Ishikawa (cell line): ENCODE results near the gene ATP6V1G2.

ENCODE experiments used
- CEBPB ChIP-seq: IDR thresholded peaks from 2 replicates; pipeline ENCODE4 v1.6.1; 2012
- CREB1 ChIP-seq: IDR thresholded peaks from 2 replicates; pipeline ENCODE4 v1.6.1; 2012; ENCODE audit warnings: low read depth
- EGR1 ChIP-seq: IDR thresholded peaks from 2 replicates; pipeline ENCODE4 v1.6.1; 2012
- EP300 ChIP-seq: IDR thresholded peaks from 2 replicates; pipeline ENCODE4 v1.6.1; 2012; ENCODE audit warnings: borderline replicate concordance
- FOXM1 ChIP-seq: IDR thresholded peaks from 2 replicates; pipeline ENCODE4 v1.6.1; 2012; ENCODE audit warnings: low read depth, borderline replicate concordance
- NFIC ChIP-seq: IDR thresholded peaks from 2 replicates; pipeline ENCODE4 v1.6.1; 2012
- RAD21 ChIP-seq: IDR thresholded peaks from 2 replicates; pipeline ENCODE4 v1.6.1; 2012; ENCODE audit warnings: low read depth
- TAF1 ChIP-seq: IDR thresholded peaks from 2 replicates; pipeline ENCODE4 v1.6.1; 2012; ENCODE audit warnings: low read depth, mild to moderate bottlenecking
- TCF12 ChIP-seq: IDR thresholded peaks from 2 replicates; pipeline ENCODE4 v1.6.1; 2012; ENCODE audit warnings: low read depth
- TEAD4 ChIP-seq: IDR thresholded peaks from 2 replicates; pipeline ENCODE4 v1.6.1; 2012
- YY1 ChIP-seq: IDR thresholded peaks from 2 replicates; pipeline ENCODE4 v1.6.1; 2012; ENCODE audit warnings: low read depth
- ZBTB7A ChIP-seq: IDR thresholded peaks from 2 replicates; pipeline ENCODE4 v1.6.1; 2012; ENCODE audit warnings: low read depth
- TF ChIP-seq, protein P1 (sequence below): IDR thresholded peaks from 2 replicates; pipeline ENCODE4 v1.6.1; 2012
- TF ChIP-seq, protein P2 (sequence below): IDR thresholded peaks from 2 replicates; pipeline ENCODE4 v1.6.1; 2012; ENCODE audit warnings: low read depth, mild to moderate bottlenecking
- TF ChIP-seq, protein P3 (sequence below): IDR thresholded peaks from 2 replicates; pipeline ENCODE4 v1.6.1; 2012

ATP6V1G2 gene

DNA sequence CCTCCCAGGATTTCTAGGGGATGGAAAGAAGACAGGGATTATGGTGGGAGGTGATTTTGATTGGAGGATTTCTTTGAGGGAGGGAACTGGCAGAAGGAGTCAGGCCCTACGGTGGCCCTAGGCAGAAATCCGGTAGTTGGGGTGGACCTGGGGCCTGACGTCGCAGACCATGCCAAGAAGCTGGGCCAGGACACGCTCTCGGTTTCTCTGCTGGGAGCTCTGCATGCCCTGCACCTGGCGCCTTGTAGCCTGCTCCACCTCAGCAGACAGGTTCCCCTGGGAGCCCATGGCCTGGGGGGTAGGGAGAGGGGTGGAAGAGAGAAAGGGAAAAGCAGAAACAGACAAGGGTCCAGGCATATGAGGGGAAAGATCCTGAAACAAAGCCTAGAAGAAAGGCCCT is 1.1 kb downstream of the ATP6V1G2 start:
- TF ChIP-seq EGR1 (no peak), NFIC (no peak), TAF1 (no peak), CEBPB (no peak), RAD21 (no peak), TEAD4 (no peak), EP300 (no peak), YY1 (no peak), CREB1 (no peak), TCF12 (no peak)
- TF ChIP-seq, protein P1, sequence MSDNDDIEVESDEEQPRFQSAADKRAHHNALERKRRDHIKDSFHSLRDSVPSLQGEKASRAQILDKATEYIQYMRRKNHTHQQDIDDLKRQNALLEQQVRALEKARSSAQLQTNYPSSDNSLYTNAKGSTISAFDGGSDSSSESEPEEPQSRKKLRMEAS = no peak
- TF ChIP-seq, protein P2, sequence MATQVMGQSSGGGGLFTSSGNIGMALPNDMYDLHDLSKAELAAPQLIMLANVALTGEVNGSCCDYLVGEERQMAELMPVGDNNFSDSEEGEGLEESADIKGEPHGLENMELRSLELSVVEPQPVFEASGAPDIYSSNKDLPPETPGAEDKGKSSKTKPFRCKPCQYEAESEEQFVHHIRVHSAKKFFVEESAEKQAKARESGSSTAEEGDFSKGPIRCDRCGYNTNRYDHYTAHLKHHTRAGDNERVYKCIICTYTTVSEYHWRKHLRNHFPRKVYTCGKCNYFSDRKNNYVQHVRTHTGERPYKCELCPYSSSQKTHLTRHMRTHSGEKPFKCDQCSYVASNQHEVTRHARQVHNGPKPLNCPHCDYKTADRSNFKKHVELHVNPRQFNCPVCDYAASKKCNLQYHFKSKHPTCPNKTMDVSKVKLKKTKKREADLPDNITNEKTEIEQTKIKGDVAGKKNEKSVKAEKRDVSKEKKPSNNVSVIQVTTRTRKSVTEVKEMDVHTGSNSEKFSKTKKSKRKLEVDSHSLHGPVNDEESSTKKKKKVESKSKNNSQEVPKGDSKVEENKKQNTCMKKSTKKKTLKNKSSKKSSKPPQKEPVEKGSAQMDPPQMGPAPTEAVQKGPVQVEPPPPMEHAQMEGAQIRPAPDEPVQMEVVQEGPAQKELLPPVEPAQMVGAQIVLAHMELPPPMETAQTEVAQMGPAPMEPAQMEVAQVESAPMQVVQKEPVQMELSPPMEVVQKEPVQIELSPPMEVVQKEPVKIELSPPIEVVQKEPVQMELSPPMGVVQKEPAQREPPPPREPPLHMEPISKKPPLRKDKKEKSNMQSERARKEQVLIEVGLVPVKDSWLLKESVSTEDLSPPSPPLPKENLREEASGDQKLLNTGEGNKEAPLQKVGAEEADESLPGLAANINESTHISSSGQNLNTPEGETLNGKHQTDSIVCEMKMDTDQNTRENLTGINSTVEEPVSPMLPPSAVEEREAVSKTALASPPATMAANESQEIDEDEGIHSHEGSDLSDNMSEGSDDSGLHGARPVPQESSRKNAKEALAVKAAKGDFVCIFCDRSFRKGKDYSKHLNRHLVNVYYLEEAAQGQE = no peak
- TF ChIP-seq, protein P3, sequence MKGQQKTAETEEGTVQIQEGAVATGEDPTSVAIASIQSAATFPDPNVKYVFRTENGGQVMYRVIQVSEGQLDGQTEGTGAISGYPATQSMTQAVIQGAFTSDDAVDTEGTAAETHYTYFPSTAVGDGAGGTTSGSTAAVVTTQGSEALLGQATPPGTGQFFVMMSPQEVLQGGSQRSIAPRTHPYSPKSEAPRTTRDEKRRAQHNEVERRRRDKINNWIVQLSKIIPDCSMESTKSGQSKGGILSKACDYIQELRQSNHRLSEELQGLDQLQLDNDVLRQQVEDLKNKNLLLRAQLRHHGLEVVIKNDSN = no peak

DNA sequence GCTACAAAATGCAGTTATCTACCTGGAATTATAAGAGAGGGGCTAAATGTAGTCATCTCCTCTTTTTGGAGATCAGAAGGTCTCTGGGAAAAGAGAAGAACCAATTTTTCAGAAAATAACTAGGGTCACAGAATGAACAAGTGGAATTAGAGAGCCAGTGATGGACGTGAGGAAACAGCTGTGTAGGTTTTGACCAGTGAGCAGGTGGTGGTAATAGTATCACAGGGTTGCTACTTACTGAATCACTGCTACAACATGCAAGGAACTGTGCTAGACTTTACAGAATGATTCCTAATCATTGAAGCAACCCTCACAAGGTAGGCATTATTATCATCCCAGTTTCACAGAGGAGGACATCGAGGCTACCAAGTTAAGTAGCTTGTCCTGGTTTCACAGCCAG is 1.7 kb downstream of the ATP6V1G2 start:
- TF ChIP-seq, protein P3 = no peak
- TF ChIP-seq, protein P2 = no peak
- TF ChIP-seq EP300 = no peak
- no peak for TF ChIP-seq FOXM1
- TF ChIP-seq YY1 = no peak
- TF ChIP-seq TCF12 = no peak
- TF ChIP-seq CREB1 = no peak
- no peak for TF ChIP-seq NFIC
- no peak for TF ChIP-seq RAD21
- TF ChIP-seq TAF1 = no peak
- TF ChIP-seq, protein P1 = no peak
- TF ChIP-seq EGR1 = no peak
- no peak for TF ChIP-seq CEBPB

DNA sequence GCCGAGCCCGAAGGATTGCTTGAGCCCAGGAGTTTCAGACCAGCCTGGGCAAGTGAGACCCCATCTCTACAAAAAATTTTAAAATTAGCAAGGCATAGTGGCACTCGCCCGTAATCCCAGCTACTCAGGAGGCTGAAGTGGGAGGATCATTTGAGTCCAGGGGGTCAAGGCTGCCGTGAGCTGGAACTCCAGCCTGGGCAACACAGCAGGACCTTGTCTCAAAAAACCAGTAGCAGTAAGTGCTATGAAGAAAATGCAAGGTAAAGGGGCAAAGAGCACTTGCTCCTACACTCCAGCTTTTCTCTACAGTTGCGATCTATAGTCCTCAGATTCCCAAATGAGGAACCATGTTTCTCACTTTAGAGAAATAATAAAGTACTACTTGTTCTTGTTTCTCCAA is 2.8 kb downstream of the ATP6V1G2 start:
- TF ChIP-seq FOXM1 (no peak), YY1 (no peak), EGR1 (no peak), NFIC (no peak), CEBPB (no peak), TCF12 (no peak), TAF1 (no peak), CREB1 (no peak), RAD21 (no peak), EP300 (no peak), TEAD4 (no peak), ZBTB7A (no peak)
- TF ChIP-seq, protein P1 = no peak
- TF ChIP-seq, protein P2 = no peak
- TF ChIP-seq, protein P3 = no peak
